HL-60 (cell line): ENCODE data around the gene CFAP251.

Experiments used
- GABPA ChIP-seq: IDR thresholded peaks from 2 replicates; pipeline ENCODE4 v1.6.1; 2012; ENCODE audit warnings: low read depth
- POLR2AphosphoS5 ChIP-seq: IDR thresholded peaks from 2 replicates; pipeline ENCODE4 v1.6.1; 2012; ENCODE audit warnings: low read depth
- TF ChIP-seq, protein P1 (sequence below): IDR thresholded peaks from one replicate; pipeline ENCODE4 v1.5.1; 2011; ENCODE audit warnings: low read length, control low read depth, inconsistent platforms; ENCODE audit not compliant: insufficient read depth
- TF ChIP-seq, protein P2 (sequence below): IDR thresholded peaks from 2 replicates; pipeline ENCODE4 v1.6.1; 2012; ENCODE audit warnings: low read depth; ENCODE audit not compliant: insufficient replicate concordance

DNA sequence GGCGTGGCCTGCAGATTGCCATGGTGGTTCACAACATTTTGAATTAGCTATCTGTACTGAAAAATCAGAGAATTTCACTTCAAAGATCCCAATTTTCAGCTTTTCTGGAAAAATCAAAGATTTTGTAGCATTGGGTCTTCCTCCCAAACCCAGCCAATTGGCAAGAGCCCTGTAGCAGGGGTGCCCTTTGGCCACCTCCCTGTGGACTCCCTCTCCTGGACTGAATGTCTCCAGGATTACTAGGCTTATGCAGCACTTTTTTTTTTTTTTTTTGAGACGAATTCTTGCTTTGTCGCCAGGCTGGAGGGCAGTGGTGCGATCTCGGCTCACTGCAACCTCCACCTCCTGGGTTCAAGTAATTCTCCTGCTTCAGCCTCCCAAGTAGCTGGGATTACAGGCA lies 20.1 kb upstream of the CFAP251 start:
- TF ChIP-seq, protein P1, sequence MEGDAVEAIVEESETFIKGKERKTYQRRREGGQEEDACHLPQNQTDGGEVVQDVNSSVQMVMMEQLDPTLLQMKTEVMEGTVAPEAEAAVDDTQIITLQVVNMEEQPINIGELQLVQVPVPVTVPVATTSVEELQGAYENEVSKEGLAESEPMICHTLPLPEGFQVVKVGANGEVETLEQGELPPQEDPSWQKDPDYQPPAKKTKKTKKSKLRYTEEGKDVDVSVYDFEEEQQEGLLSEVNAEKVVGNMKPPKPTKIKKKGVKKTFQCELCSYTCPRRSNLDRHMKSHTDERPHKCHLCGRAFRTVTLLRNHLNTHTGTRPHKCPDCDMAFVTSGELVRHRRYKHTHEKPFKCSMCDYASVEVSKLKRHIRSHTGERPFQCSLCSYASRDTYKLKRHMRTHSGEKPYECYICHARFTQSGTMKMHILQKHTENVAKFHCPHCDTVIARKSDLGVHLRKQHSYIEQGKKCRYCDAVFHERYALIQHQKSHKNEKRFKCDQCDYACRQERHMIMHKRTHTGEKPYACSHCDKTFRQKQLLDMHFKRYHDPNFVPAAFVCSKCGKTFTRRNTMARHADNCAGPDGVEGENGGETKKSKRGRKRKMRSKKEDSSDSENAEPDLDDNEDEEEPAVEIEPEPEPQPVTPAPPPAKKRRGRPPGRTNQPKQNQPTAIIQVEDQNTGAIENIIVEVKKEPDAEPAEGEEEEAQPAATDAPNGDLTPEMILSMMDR: no peak
- TF ChIP-seq POLR2AphosphoS5 (no peak), GABPA (no peak)
- TF ChIP-seq, protein P2, sequence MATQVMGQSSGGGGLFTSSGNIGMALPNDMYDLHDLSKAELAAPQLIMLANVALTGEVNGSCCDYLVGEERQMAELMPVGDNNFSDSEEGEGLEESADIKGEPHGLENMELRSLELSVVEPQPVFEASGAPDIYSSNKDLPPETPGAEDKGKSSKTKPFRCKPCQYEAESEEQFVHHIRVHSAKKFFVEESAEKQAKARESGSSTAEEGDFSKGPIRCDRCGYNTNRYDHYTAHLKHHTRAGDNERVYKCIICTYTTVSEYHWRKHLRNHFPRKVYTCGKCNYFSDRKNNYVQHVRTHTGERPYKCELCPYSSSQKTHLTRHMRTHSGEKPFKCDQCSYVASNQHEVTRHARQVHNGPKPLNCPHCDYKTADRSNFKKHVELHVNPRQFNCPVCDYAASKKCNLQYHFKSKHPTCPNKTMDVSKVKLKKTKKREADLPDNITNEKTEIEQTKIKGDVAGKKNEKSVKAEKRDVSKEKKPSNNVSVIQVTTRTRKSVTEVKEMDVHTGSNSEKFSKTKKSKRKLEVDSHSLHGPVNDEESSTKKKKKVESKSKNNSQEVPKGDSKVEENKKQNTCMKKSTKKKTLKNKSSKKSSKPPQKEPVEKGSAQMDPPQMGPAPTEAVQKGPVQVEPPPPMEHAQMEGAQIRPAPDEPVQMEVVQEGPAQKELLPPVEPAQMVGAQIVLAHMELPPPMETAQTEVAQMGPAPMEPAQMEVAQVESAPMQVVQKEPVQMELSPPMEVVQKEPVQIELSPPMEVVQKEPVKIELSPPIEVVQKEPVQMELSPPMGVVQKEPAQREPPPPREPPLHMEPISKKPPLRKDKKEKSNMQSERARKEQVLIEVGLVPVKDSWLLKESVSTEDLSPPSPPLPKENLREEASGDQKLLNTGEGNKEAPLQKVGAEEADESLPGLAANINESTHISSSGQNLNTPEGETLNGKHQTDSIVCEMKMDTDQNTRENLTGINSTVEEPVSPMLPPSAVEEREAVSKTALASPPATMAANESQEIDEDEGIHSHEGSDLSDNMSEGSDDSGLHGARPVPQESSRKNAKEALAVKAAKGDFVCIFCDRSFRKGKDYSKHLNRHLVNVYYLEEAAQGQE: no peak
